Left hindlimb (tissue), 1 donor: Measurements from ENCODE around the gene KRT15.

Experiments used
- DNase-seq: peaks from one replicate; pipeline ENCODE4 v3.0.0-alpha.2; 2018

KRT15 gene

GRCh38 chr17:41518789-41519449 lies at the start of gene KRT15:
Gene KRT15, minus strand, starts transcription at chr17:41518890. Its CDS starts 63 bp downstream, at chr17:41518827.
- DNase-seq = no peak

- no peak for DNase-seq
These were observed 48.6 kb upstream of the KRT15 start for GRCh38 chr17:41567317-41567716.

GRCh38 chr17:41565338-41565737 lies 46.6 kb upstream of the KRT15 start:
- no peak for DNase-seq

- DNase-seq = no peak
These were observed 45.0 kb upstream of the KRT15 start for GRCh38 chr17:41563607-41564170.

GRCh38 chr17:41561554-41561953 lies 42.9 kb upstream of the KRT15 start:
- DNase-seq = no peak

- DNase-seq = no peak
These were observed 40.9 kb upstream of the KRT15 start for GRCh38 chr17:41559548-41559947.

- DNase-seq = no peak
These were observed 38.2 kb upstream of the KRT15 start for GRCh38 chr17:41556931-41557330.

GRCh38 chr17:41556306-41556705 lies 37.6 kb upstream of the KRT15 start:
- DNase-seq = no peak

GRCh38 chr17:41555105-41555887 lies 36.6 kb upstream of the KRT15 start:
- no peak for DNase-seq

GRCh38 chr17:41553987-41554680 lies 35.4 kb upstream of the KRT15 start:
- DNase-seq = no peak

- no peak for DNase-seq
These were observed 34.5 kb upstream of the KRT15 start for GRCh38 chr17:41553176-41553575.

GRCh38 chr17:41552455-41552854 lies 33.8 kb upstream of the KRT15 start:
- DNase-seq = no peak

- no peak for DNase-seq
These were observed 32.7 kb upstream of the KRT15 start for GRCh38 chr17:41551365-41551764.

- no peak for DNase-seq
These were observed 30.9 kb upstream of the KRT15 start for GRCh38 chr17:41549596-41550039.

GRCh38 chr17:41548844-41549595 lies 30.3 kb upstream of the KRT15 start:
- DNase-seq = peak; percentile 83

GRCh38 chr17:41547921-41548843 lies 29.5 kb upstream of the KRT15 start:
- DNase-seq = peak; percentile 65

- DNase-seq = no peak
These were observed 28.7 kb upstream of the KRT15 start for GRCh38 chr17:41547378-41547841.

GRCh38 chr17:41546819-41547218 lies 28.1 kb upstream of the KRT15 start:
- DNase-seq = no peak

GRCh38 chr17:41545829-41546410 lies 27.2 kb upstream of the KRT15 start:
- no peak for DNase-seq

- DNase-seq = no peak
These were observed 26.2 kb upstream of the KRT15 start for GRCh38 chr17:41544935-41545334.

- DNase-seq = no peak
These were observed 25.8 kb upstream of the KRT15 start for GRCh38 chr17:41544491-41544892.
